ENCODE measurements around the gene SLC41A2. TPM values are rescaled to one million over a fixed set of nuclear protein-coding genes. Genes with fewer than 3 reads are reported as not detected.
"Not testable (repeated sequence)": the region's sequence is repeated elsewhere in the genome, so short reads cannot be mapped to it uniquely, and the experiment has no call there.

Gene SLC41A2
- total and polyA plus RNA-seq, 2 donors (not counting 3 experiments of a cell fraction or from before 2014, with no cell fraction given), result 1.7 to 7.5 TPM

GRCh38 chr12:104944252-104944651 lies 13.8 kb downstream of the SLC41A2 start:
- CTCF ChIA-PET, result interaction anchor here (1.6 kb wide), 1 partner anchor 87 kb away, joined by 3 read pairs; no protein-coding TSS in a partner anchor
- H3K4me3 ChIP-seq (replicated peaks in 1 of 3; ENCODE audit: insufficient read depth in 1 of 3, low read depth in 1 of 3, low read length in 3 of 3), result no peak overlapping the region
- TF ChIP-seq, protein P1, sequence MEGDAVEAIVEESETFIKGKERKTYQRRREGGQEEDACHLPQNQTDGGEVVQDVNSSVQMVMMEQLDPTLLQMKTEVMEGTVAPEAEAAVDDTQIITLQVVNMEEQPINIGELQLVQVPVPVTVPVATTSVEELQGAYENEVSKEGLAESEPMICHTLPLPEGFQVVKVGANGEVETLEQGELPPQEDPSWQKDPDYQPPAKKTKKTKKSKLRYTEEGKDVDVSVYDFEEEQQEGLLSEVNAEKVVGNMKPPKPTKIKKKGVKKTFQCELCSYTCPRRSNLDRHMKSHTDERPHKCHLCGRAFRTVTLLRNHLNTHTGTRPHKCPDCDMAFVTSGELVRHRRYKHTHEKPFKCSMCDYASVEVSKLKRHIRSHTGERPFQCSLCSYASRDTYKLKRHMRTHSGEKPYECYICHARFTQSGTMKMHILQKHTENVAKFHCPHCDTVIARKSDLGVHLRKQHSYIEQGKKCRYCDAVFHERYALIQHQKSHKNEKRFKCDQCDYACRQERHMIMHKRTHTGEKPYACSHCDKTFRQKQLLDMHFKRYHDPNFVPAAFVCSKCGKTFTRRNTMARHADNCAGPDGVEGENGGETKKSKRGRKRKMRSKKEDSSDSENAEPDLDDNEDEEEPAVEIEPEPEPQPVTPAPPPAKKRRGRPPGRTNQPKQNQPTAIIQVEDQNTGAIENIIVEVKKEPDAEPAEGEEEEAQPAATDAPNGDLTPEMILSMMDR (IDR thresholded peaks at IDR 0.05; ENCODE audit: extremely low read depth in 1 of 2, insufficient read depth in 1 of 2, low read depth in 1 of 2, low read length in 2 of 2), result no peak
- TF ChIP-seq POLR2A (IDR thresholded peaks at IDR 0.05; ENCODE audit: low read depth, low read length) (no peak), MYC (IDR thresholded peaks at IDR 0.05; ENCODE audit: low read depth, low read length) (no peak), POLR2AphosphoS5 (IDR thresholded peaks at IDR 0.05; ENCODE audit: insufficient read depth, low read depth, low read length) (no peak), EZH2 (IDR thresholded peaks at IDR 0.05; ENCODE audit: borderline replicate concordance, low read depth, low read length, severe bottlenecking) (no peak), GATA2 (IDR thresholded peaks at IDR 0.05; ENCODE audit: insufficient read depth, insufficient read length, low read depth, low read length) (no peak), FOS (IDR thresholded peaks at IDR 0.05; ENCODE audit: borderline replicate concordance, insufficient read depth, low read length) (no peak), JUN (IDR thresholded peaks at IDR 0.05; ENCODE audit: borderline replicate concordance, insufficient read depth, insufficient read length, low read depth) (no peak)
- no peak overlapping the region for H2AFZ ChIP-seq (ENCODE audit: low read depth, low read length)
- no peaks in the 10 kb centered on the region for H3K36me3 ChIP-seq (ENCODE audit: control insufficient read depth in 2 of 2, extremely low read depth in 1 of 2, insufficient read depth in 2 of 2, low read length in 2 of 2)
- H4K20me1 ChIP-seq (replicated peaks; ENCODE audit: control insufficient read depth, extremely low read depth, insufficient read depth, low read length), result no peaks in the 10 kb centered on the region
- H3K4me1 ChIP-seq (ENCODE audit: control insufficient read depth, extremely low read depth, insufficient read depth, low read length), result no peaks in the 10 kb centered on the region
- no TSS peak for BruUV-seq (replicated peaks)
- H3K9me3 ChIP-seq (replicated peaks; ENCODE audit: control insufficient read depth, insufficient read depth, low read length), result no peaks in the 10 kb centered on the region
- dilution Hi-C loops (cut with MboI; ENCODE audit: extremely low pct_ligation_motif_present, low sequenced_read_pairs) (no loop called here), intact Hi-C loops (cut with micrococcal nuclease) (no loop called here)
- H3K27ac ChIP-seq (ENCODE audit: insufficient read depth, low read depth, low read length), result no peak overlapping the region
- FAIRE-seq, result no peak
- POLR2A ChIA-PET, result no interaction called here
- no peak for DNase-seq (ENCODE audit: low read depth, low spot score)
- no peaks in the 10 kb centered on the region for H3K79me2 ChIP-seq (ENCODE audit: control insufficient read depth, insufficient read depth, low read length)
- H3K27me3 ChIP-seq (ENCODE audit: control insufficient read depth in 2 of 2, insufficient read depth in 2 of 2, low read length in 2 of 2), result no peaks in the 10 kb centered on the region
- H3K9ac ChIP-seq (replicated peaks; ENCODE audit: extremely low read depth, insufficient read depth, low read length), result no peak overlapping the region
- no peak overlapping the region for H3K4me2 ChIP-seq (ENCODE audit: insufficient read depth, low read length)
- H3K9me1 ChIP-seq (replicated peaks; ENCODE audit: control insufficient read depth, extremely low read depth, insufficient read depth, low read length), result no peaks in the 10 kb centered on the region

- intact Hi-C loops (cut with micrococcal nuclease); H3K36me3 ChIP-seq (ENCODE audit: control insufficient read depth in 2 of 2, extremely low read depth in 1 of 2, insufficient read depth in 2 of 2, low read length in 2 of 2); H3K4me1 ChIP-seq (ENCODE audit: control insufficient read depth, extremely low read depth, insufficient read depth, low read length); POLR2A ChIA-PET; H2AFZ ChIP-seq (ENCODE audit: low read depth, low read length); BruUV-seq (replicated peaks); DNase-seq (ENCODE audit: low read depth, low spot score); H3K4me2 ChIP-seq (ENCODE audit: insufficient read depth, low read length); H3K9ac ChIP-seq (replicated peaks; ENCODE audit: extremely low read depth, insufficient read depth, low read length); H3K4me3 ChIP-seq (replicated peaks in 1 of 3; ENCODE audit: insufficient read depth in 1 of 3, low read depth in 1 of 3, low read length in 3 of 3); H3K27me3 ChIP-seq (ENCODE audit: control insufficient read depth in 2 of 2, insufficient read depth in 2 of 2, low read length in 2 of 2); H3K79me2 ChIP-seq (ENCODE audit: control insufficient read depth, insufficient read depth, low read length); FAIRE-seq; H3K9me1 ChIP-seq (replicated peaks; ENCODE audit: control insufficient read depth, extremely low read depth, insufficient read depth, low read length); H3K9me3 ChIP-seq (replicated peaks; ENCODE audit: control insufficient read depth, insufficient read depth, low read length); H4K20me1 ChIP-seq (replicated peaks; ENCODE audit: control insufficient read depth, extremely low read depth, insufficient read depth, low read length); dilution Hi-C loops (cut with MboI; ENCODE audit: extremely low pct_ligation_motif_present, low sequenced_read_pairs); H3K27ac ChIP-seq (ENCODE audit: insufficient read depth, low read depth, low read length): not testable (repeated sequence)
- CTCF ChIA-PET, result interaction anchor here (0.6 to 1.6 kb wide), 3 partner anchors 87 to 563 kb away, joined by 3 read pairs; no protein-coding TSS in a partner anchor
These were observed 14.7 kb downstream of the SLC41A2 start for GRCh38 chr12:104943401-104943800.

All from endothelial cell of umbilical vein (primary cell).